GM15510 (cell line): ENCODE data around the gene FARP1.

Source experiments
- POLR2A ChIP-seq: IDR thresholded peaks from 3 replicates; pipeline ENCODE4 v1.6.1; 2011; ENCODE audit warnings: borderline replicate concordance; ENCODE audit not compliant: insufficient read length; ENCODE audit errors: extremely low read depth

The FARP1 gene

GRCh38 chr13:98265692-98266551 is 123.0 kb downstream of the FARP1 start:
- no peak for TF ChIP-seq POLR2A

- TF ChIP-seq POLR2A = no peak
These were observed 124.4 kb downstream of the FARP1 start for GRCh38 chr13:98267080-98267912.

- no peak for TF ChIP-seq POLR2A
These were observed 126.5 kb downstream of the FARP1 start for GRCh38 chr13:98269386-98269785.

- TF ChIP-seq POLR2A = no peak
These were observed 127.9 kb downstream of the FARP1 start for GRCh38 chr13:98270819-98271218.

GRCh38 chr13:98272549-98272948 is 129.7 kb downstream of the FARP1 start:
- TF ChIP-seq POLR2A = no peak

- no peak for TF ChIP-seq POLR2A
These were observed 130.4 kb downstream of the FARP1 start for GRCh38 chr13:98273067-98273823.

GRCh38 chr13:98273824-98274742 is 131.2 kb downstream of the FARP1 start:
- TF ChIP-seq POLR2A = no peak

GRCh38 chr13:98274921-98275487 is 132.1 kb downstream of the FARP1 start:
- TF ChIP-seq POLR2A = no peak

- no peak for TF ChIP-seq POLR2A
These were observed 132.8 kb downstream of the FARP1 start for GRCh38 chr13:98275681-98276171.

- TF ChIP-seq POLR2A = no peak
These were observed 133.6 kb downstream of the FARP1 start for GRCh38 chr13:98276486-98276885.

GRCh38 chr13:98278068-98278724 is 135.3 kb downstream of the FARP1 start:
- no peak for TF ChIP-seq POLR2A

GRCh38 chr13:98279473-98280175 is 136.7 kb downstream of the FARP1 start:
- no peak for TF ChIP-seq POLR2A

GRCh38 chr13:98280176-98280510 is 137.2 kb downstream of the FARP1 start:
- TF ChIP-seq POLR2A = no peak

GRCh38 chr13:98284679-98285078 is 141.8 kb downstream of the FARP1 start:
- TF ChIP-seq POLR2A = no peak
